ENCODE measurements around the gene RAB11FIP4. TPM values are rescaled to one million over a fixed set of nuclear protein-coding genes. Genes with fewer than 3 reads are reported as not detected.

RAB11FIP4 gene
- total RNA-seq, 1 experiment from 2014 or later, result 54.9 TPM

- Mint-ChIP-seq H3K36me3 (peaks cover 17% of the 10 kb centered on the region), H3K4me3 (no peak overlapping the region), H3K27ac (peak overlapping the region; percentile 49; the same call in 1 of the 2 replicates), H3K9me3 (no peaks in the 10 kb centered on the region), H3K4me1 (peaks cover 11% of the 10 kb centered on the region; the same call in 1 of the 2 replicates), H3K27me3 (ENCODE audit: low read depth) (no peaks in the 10 kb centered on the region)
- POLR2A ChIA-PET, result interaction anchor here (0.7 kb wide), 1 partner anchor 28 kb away, joined by 3 read pairs; no protein-coding TSS in a partner anchor
- TF ChIP-seq FOXP4 (CRISPR knock-in tag; IDR thresholded peaks at IDR 0.05) (no peak), NR1H2 (CRISPR knock-in tag; IDR thresholded peaks at IDR 0.05) (no peak), ZNF317 (CRISPR knock-in tag; IDR thresholded peaks at IDR 0.05; ENCODE audit: borderline replicate concordance, low read depth) (no peak), TCF7 (CRISPR knock-in tag; IDR thresholded peaks at IDR 0.05; ENCODE audit: low read depth) (no peak), PRRX2 (CRISPR knock-in tag; IDR thresholded peaks at IDR 0.05) (no peak), NFYB (CRISPR knock-in tag; conservative IDR thresholded peaks at IDR 0.05; ENCODE audit: low read depth) (no peak), CBFB (CRISPR knock-in tag; IDR thresholded peaks at IDR 0.05; ENCODE audit: low read depth) (no peak), ZBTB21 (CRISPR knock-in tag; IDR thresholded peaks at IDR 0.05; ENCODE audit: borderline replicate concordance) (no peak), NFE2L1 (CRISPR knock-in tag; IDR thresholded peaks at IDR 0.05) (no peak), ATF2 (CRISPR knock-in tag; IDR thresholded peaks at IDR 0.05; ENCODE audit: borderline replicate concordance, low read depth) (no peak), ATF6 (CRISPR knock-in tag; IDR thresholded peaks at IDR 0.05) (no peak), SMAD3 (CRISPR knock-in tag; IDR thresholded peaks at IDR 0.05; ENCODE audit: borderline replicate concordance) (no peak), RELA (CRISPR knock-in tag; IDR thresholded peaks at IDR 0.05; ENCODE audit: borderline replicate concordance) (no peak), ZNF263 (CRISPR knock-in tag; IDR thresholded peaks at IDR 0.05; ENCODE audit: low read depth) (no peak), ELF4 (CRISPR knock-in tag; IDR thresholded peaks at IDR 0.05; ENCODE audit: low read depth) (no peak), JAZF1 (CRISPR knock-in tag; IDR thresholded peaks at IDR 0.05) (no peak)
- ATAC-seq, result no peak
- no peak for DNase-seq (ENCODE audit: low spot score)
- CTCF ChIA-PET, result interaction anchor here (1.2 to 1.9 kb wide), 3 partner anchors 28 to 126 kb away, joined by 3 to 13 read pairs (median 3); no protein-coding TSS in a partner anchor
These were observed 123.8 kb downstream of the RAB11FIP4 start for GRCh38 chr17:31515267-31515666.

- H3K4me3 Mint-ChIP-seq, result no peak overlapping the region
- TF ChIP-seq CTCF (IDR thresholded peaks at IDR 0.05), result 0 out of 2 replicates have a peak, but pooled peaks have one; percentile 14
- TF ChIP-seq ZNF232 (CRISPR knock-in tag; IDR thresholded peaks at IDR 0.05), result no peak
- H3K27ac Mint-ChIP-seq, result 0 out of 2 replicates have a peak overlapping the region, but pooled peaks have one; percentile 45
- CTCF ChIA-PET, result interaction anchor here (0.6 to 1.9 kb wide), 40 partner anchors 8 to 456 kb away, joined by 3 to 50 read pairs (median 5); partner anchors contain the start of gene RAB11FIP4
- DNase-seq (ENCODE audit: low spot score), result peak; percentile 68
- no peaks in the 10 kb centered on the region for H3K9me3 Mint-ChIP-seq
- H3K4me1 Mint-ChIP-seq, result peaks cover 11% of the 10 kb centered on the region; the same call in 1 of the 2 replicates
- H3K27me3 Mint-ChIP-seq (ENCODE audit: low read depth), result no peaks in the 10 kb centered on the region
- peak; percentile 82 for ATAC-seq
- POLR2A ChIA-PET, result interaction anchor here (0.5 to 1.5 kb wide), 4 partner anchors 18 to 311 kb away, joined by 4 read pairs; no protein-coding TSS in a partner anchor
- peaks cover 30% of the 10 kb centered on the region for H3K36me3 Mint-ChIP-seq
These were observed 126.0 kb downstream of the RAB11FIP4 start for GRCh38 chr17:31517524-31517923.

Data from WTC11 (cell line).